T follicular helper cell (primary cell): Measurements from ENCODE around the gene SNX11.

ENCODE experiments used
- DNase-seq: peaks from one replicate; pipeline ENCODE4 v3.0.0-alpha.2; 2020; ENCODE audit warnings: low read depth

The SNX11 gene

GRCh38 chr17:48162306-48162934 is 54.9 kb downstream of the SNX11 start:
- no peak for DNase-seq

GRCh38 chr17:48162946-48163506 is 55.5 kb downstream of the SNX11 start:
- no peak for DNase-seq

- no peak for DNase-seq
Observed at GRCh38 chr17:48163809-48164208, 56.2 kb downstream of the SNX11 start.

- DNase-seq = no peak
Observed at GRCh38 chr17:48169926-48170325, 62.4 kb downstream of the SNX11 start.
